Activated CD8-positive, alpha-beta memory T cell treated with anti-CD3 and anti-CD28 coated beads for 1 hour (primary cell): ENCODE measurements around the gene GET4.

ENCODE experiments used
- DNase-seq, 2 donors: peaks; one replicate each; pipeline ENCODE4 v3.0.0-alpha.2; 2020; ENCODE audit warnings: low read depth in 1 of 2; ENCODE audit errors: extremely low read depth in 1 of 2

The GET4 gene

GRCh38 chr7:885261-885892 is 9.0 kb downstream of the GET4 start:
- no peak for DNase-seq

- no peak for DNase-seq
These were observed 9.7 kb downstream of the GET4 start for GRCh38 chr7:885893-886625.

GRCh38 chr7:886626-887487 is 10.5 kb downstream of the GET4 start:
- no peak for DNase-seq

GRCh38 chr7:887488-887820 is 11.1 kb downstream of the GET4 start:
- no peak for DNase-seq

- no peak for DNase-seq
These were observed 12.0 kb downstream of the GET4 start for GRCh38 chr7:888081-889024.

GRCh38 chr7:889025-889390 is 12.7 kb downstream of the GET4 start:
- no peak for DNase-seq

GRCh38 chr7:889391-889790 is 13.0 kb downstream of the GET4 start:
- DNase-seq: no peak

GRCh38 chr7:890868-891267 is 14.5 kb downstream of the GET4 start:
- no peak for DNase-seq

GRCh38 chr7:891291-891690 is 14.9 kb downstream of the GET4 start:
- DNase-seq: no peak

- no peak for DNase-seq
These were observed 15.5 kb downstream of the GET4 start for GRCh38 chr7:891805-892204.

- DNase-seq: no peak
These were observed 16.6 kb downstream of the GET4 start for GRCh38 chr7:892648-893593.

GRCh38 chr7:893686-894085 is 17.3 kb downstream of the GET4 start:
- no peak for DNase-seq

- no peak for DNase-seq
These were observed 18.0 kb downstream of the GET4 start for GRCh38 chr7:894164-894867.

GRCh38 chr7:894927-895450 is 18.6 kb downstream of the GET4 start:
- DNase-seq: no peak

- DNase-seq: no peak
These were observed 19.2 kb downstream of the GET4 start for GRCh38 chr7:895451-896052.

GRCh38 chr7:896346-897075 is 20.2 kb downstream of the GET4 start:
- DNase-seq: no peak

- no peak for DNase-seq
These were observed 20.7 kb downstream of the GET4 start for GRCh38 chr7:897086-897485.
